MCF 10A (cell line): Measurements from ENCODE around the gene TPK1. TPM values are rescaled to one million over a fixed set of nuclear protein-coding genes. Genes with fewer than 3 reads are reported as not detected.

Experiments
- BruUV-seq: library from RNA; stranded (reverse); fragments of 400-500 nt; replicated peaks from 2 replicates; lab custom pipeline; 2021; lab: Mats Ljungman, UMichigan
- CTCF ChIA-PET: fragments of 300-600 bp; sonication (Branson Sonifier 250); formaldehyde crosslinking; extraction: SDS; loops from one replicate; lab custom pipeline; 2021; ENCODE audit warnings: antibody characterized with exemption, inconsistent platforms; lab: Yijun Ruan, JAX
- POLR2A ChIA-PET: fragments of 300-600, 350-650 bp; sonication (Branson Sonifier 250); formaldehyde crosslinking; extraction: SDS; loops from one replicate; lab custom pipeline; 2020; ENCODE audit warnings: antibody characterized with exemption, inconsistent platforms; lab: Yijun Ruan, JAX
- DNase-seq: peaks from one replicate; pipeline ENCODE4 v3.0.0-alpha.2; 2018; ENCODE audit not compliant: unreplicated experiment
- H3K27ac Mint-ChIP-seq: one replicate; pipeline ENCODE4 v1.8.0; 2022; ENCODE audit warnings: mild to moderate bottlenecking, low read depth, mixed read lengths; ENCODE audit not compliant: unreplicated experiment
- H3K27me3 Mint-ChIP-seq: one replicate; pipeline ENCODE4 v1.8.0; 2022; ENCODE audit warnings: mixed read lengths; ENCODE audit not compliant: insufficient read depth, unreplicated experiment
- H3K36me3 Mint-ChIP-seq: one replicate; pipeline ENCODE4 v1.8.0; 2022; ENCODE audit warnings: mild to moderate bottlenecking, moderate library complexity, mixed read lengths; ENCODE audit not compliant: insufficient read depth, unreplicated experiment
- H3K4me1 Mint-ChIP-seq: one replicate; pipeline ENCODE4 v1.8.0; 2022; ENCODE audit warnings: mixed read lengths; ENCODE audit not compliant: insufficient read depth, unreplicated experiment
- H3K4me3 Mint-ChIP-seq: one replicate; pipeline ENCODE4 v1.8.0; 2022; ENCODE audit warnings: mild to moderate bottlenecking, moderate library complexity, mixed read lengths; ENCODE audit not compliant: unreplicated experiment
- H3K9me3 Mint-ChIP-seq: one replicate; pipeline ENCODE4 v1.8.0; 2022; ENCODE audit warnings: mixed read lengths; ENCODE audit not compliant: unreplicated experiment
- intact Hi-C: fragments of 100-400 bp; cut with micrococcal nuclease; formaldehyde crosslinking; loops from 2 replicates; pipeline ENCODE4 v1.14.1; 2022
- total RNA-seq: library from RNA; stranded (reverse); gene quantifications from 2 replicates; pipeline ENCODE4 v1.2.3, GENCODE V29; 2022
- TF ChIP-seq, protein P1 (sequence below): fragments of 200-600 bp; IDR thresholded peaks from one replicate; pipeline ENCODE4 v1.8.0; 2022; ENCODE audit warnings: antibody characterized with exemption, mild to moderate bottlenecking; ENCODE audit not compliant: unreplicated experiment

Gene TPK1
- total RNA-seq, 1 experiment from 2014 or later = 8.8 TPM

GRCh38 chr7:144416341-144416740 is 419.5 kb downstream of the TPK1 start:
- ChIA-PET CTCF (interaction anchor here (0.5 to 5.8 kb wide), 4 partner anchors 17 to 24 kb away, joined by 3 to 31 read pairs (median 18); no protein-coding TSS in a partner anchor), POLR2A (interaction anchor here (1.0 kb wide), 1 partner anchor 25 kb away, joined by 3 read pairs; no protein-coding TSS in a partner anchor)
- Mint-ChIP-seq H3K27me3 (no peaks in the 10 kb centered on the region), H3K4me1 (peaks cover 13% of the 10 kb centered on the region), H3K27ac (no peak overlapping the region), H3K9me3 (no peaks in the 10 kb centered on the region), H3K4me3 (no peak overlapping the region), H3K36me3 (peaks cover 6% of the 10 kb centered on the region)
- peak; percentile 22 for DNase-seq
- intact Hi-C loops = no loop called here
- TF ChIP-seq, protein P1, sequence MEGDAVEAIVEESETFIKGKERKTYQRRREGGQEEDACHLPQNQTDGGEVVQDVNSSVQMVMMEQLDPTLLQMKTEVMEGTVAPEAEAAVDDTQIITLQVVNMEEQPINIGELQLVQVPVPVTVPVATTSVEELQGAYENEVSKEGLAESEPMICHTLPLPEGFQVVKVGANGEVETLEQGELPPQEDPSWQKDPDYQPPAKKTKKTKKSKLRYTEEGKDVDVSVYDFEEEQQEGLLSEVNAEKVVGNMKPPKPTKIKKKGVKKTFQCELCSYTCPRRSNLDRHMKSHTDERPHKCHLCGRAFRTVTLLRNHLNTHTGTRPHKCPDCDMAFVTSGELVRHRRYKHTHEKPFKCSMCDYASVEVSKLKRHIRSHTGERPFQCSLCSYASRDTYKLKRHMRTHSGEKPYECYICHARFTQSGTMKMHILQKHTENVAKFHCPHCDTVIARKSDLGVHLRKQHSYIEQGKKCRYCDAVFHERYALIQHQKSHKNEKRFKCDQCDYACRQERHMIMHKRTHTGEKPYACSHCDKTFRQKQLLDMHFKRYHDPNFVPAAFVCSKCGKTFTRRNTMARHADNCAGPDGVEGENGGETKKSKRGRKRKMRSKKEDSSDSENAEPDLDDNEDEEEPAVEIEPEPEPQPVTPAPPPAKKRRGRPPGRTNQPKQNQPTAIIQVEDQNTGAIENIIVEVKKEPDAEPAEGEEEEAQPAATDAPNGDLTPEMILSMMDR = no peak
- BruUV-seq = no TSS peak

DNA sequence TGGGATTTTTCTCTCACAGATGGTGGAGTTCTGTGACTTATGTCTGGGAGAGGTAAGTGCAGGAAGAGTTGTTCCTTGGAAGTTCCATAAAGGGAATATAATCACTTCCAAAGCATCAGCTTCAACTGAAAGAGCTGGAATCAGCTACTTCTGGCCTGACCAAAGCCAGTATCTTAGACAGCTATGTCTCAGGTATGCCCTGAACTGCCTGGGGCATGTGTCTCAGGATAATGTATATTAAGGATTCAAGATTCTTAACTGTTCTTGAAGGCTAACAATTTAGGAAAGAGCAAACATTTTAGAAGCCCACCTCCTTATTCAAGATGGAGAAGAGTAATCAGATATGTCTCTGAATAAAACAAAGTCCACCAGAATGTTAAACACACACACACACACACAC is 420.0 kb downstream of the TPK1 start:
- Mint-ChIP-seq H3K4me3 (no peak overlapping the region), H3K27ac (no peak overlapping the region), H3K36me3 (peaks cover 6% of the 10 kb centered on the region), H3K4me1 (peaks cover 13% of the 10 kb centered on the region), H3K9me3 (no peaks in the 10 kb centered on the region), H3K27me3 (no peaks in the 10 kb centered on the region)
- ChIA-PET POLR2A (interaction anchor here (0.9 to 1.0 kb wide), 2 partner anchors 11 to 24 kb away, joined by 3 read pairs; no protein-coding TSS in a partner anchor), CTCF (interaction anchor here (0.6 to 5.8 kb wide), 4 partner anchors 13 to 24 kb away, joined by 3 to 31 read pairs (median 18); no protein-coding TSS in a partner anchor)
- no peak for DNase-seq
- no TSS peak for BruUV-seq
- TF ChIP-seq, protein P1 = no peak
- intact Hi-C loops = no loop called here

- peaks cover 13% of the 10 kb centered on the region for H3K4me1 Mint-ChIP-seq
- H3K4me3 Mint-ChIP-seq = no peak overlapping the region
- ChIA-PET CTCF (interaction anchor here (0.6 to 5.8 kb wide), 3 partner anchors 23 to 39 kb away, joined by 3 to 31 read pairs (median 29); no protein-coding TSS in a partner anchor), POLR2A (interaction anchor here (0.7 to 0.9 kb wide), 2 partner anchors 8 to 10 kb away, joined by 3 read pairs; no protein-coding TSS in a partner anchor)
- intact Hi-C loops = no loop called here
- no peaks in the 10 kb centered on the region for H3K27me3 Mint-ChIP-seq
- peaks cover 6% of the 10 kb centered on the region for H3K36me3 Mint-ChIP-seq
- H3K9me3 Mint-ChIP-seq = no peaks in the 10 kb centered on the region
- no TSS peak for BruUV-seq
- H3K27ac Mint-ChIP-seq = no peak overlapping the region
- TF ChIP-seq, protein P1 = no peak
- no peak for DNase-seq
Measured at GRCh38 chr7:144414815-144415214, 421.0 kb downstream of the TPK1 start.

- ChIA-PET CTCF (interaction anchor here (0.6 to 2.1 kb wide), 5 partner anchors 17 to 1807 kb away, joined by 3 to 10 read pairs (median 3); no protein-coding TSS in a partner anchor), POLR2A (interaction anchor here (0.5 kb wide), 1 partner anchor 1830 kb away, joined by 4 read pairs; no protein-coding TSS in a partner anchor)
- TF ChIP-seq, protein P1 = no peak
- H3K36me3 Mint-ChIP-seq = no peaks in the 10 kb centered on the region
- no peak for DNase-seq
- intact Hi-C loops = no loop called here
- no peaks in the 10 kb centered on the region for H3K27me3 Mint-ChIP-seq
- H3K4me3 Mint-ChIP-seq = no peak overlapping the region
- no TSS peak for BruUV-seq
- H3K27ac Mint-ChIP-seq = no peak overlapping the region
- H3K4me1 Mint-ChIP-seq = peaks cover 28% of the 10 kb centered on the region
- H3K9me3 Mint-ChIP-seq = no peaks in the 10 kb centered on the region
Measured at GRCh38 chr7:144410441-144410840, 425.4 kb downstream of the TPK1 start.
